ENCODE data around the gene PIGN. TPM values are rescaled to one million over a fixed set of nuclear protein-coding genes. Genes with fewer than 3 reads are reported as not detected.

PIGN gene
- total and polyA plus RNA-seq, 2 of the 8 experiments (the other 6 are each of a cell fraction or from before 2014, with no cell fraction given): 20.9 to 26.3 TPM

DNA sequence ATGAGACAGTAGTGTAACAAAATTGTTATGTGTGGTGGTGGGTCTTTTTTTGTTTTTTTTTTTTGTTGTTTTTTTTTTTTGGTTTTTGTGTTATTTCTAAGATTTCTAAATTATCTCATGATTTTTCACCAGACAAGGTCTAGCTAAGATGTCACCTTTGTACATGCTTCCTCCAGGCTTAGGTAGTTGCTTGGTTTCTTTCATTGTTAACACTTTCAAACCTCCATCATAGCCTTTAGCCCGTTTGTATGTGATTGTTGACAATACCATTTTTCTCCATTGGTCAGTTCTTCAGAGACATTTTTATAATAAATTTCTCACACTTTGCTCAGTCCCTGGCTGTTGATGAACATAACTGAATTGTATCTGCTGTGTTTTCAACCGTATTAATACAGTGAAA lies 2.4 kb upstream of the PIGN start:
- peaks cover 2% of the 10 kb centered on the region; the same call in 1 of the 2 replicates for H3K79me1 ChIP-seq (ENCODE audit: low read depth, low read length)
- 67% methylated on average over 2 of the region's 2 CpGs; no CpG with 5 or more reads in 1 of the 2 experiments for WGBS, 2 experiments (ENCODE audit: extremely low coverage in 1 of 2, insufficient coverage in 1 of 2, insufficient read length in 1 of 2, insufficient replicate concordance in 2 of 2, low coverage in 1 of 2, low lambda C conversion rate in 2 of 2, missing lambda C conversion rate in 1 of 2)
- peaks cover 7% of the 10 kb centered on the region; the same call in 1 of the 2 replicates for H3K23me2 ChIP-seq (ENCODE audit: low read depth, low read length)
- no peak overlapping the region for H2BK12ac ChIP-seq (ENCODE audit: low read depth, low read length)
- H4K5ac ChIP-seq (ENCODE audit: insufficient read length, low read depth, low read length): no peak overlapping the region
- no peaks in the 10 kb centered on the region for H3K27me3 ChIP-seq (replicated peaks in 1 of 4; ENCODE audit: control insufficient read depth in 3 of 4, extremely low read depth in 1 of 4, insufficient read depth in 3 of 4, low read length in 3 of 4)
- TF ChIP-seq YY1 (IDR thresholded peaks at IDR 0.05; ENCODE audit: low read depth, low read length) (no peak), SAP30 (IDR thresholded peaks at IDR 0.05; ENCODE audit: insufficient read depth, insufficient replicate concordance, low read length) (no peak), TEAD4 (IDR thresholded peaks at IDR 0.05; ENCODE audit: low read depth, low read length) (no peak), HDAC6 (IDR thresholded peaks at IDR 0.05; ENCODE audit: low read depth, low read length) (no peak), GTF2F1 (IDR thresholded peaks at IDR 0.05; ENCODE audit: borderline replicate concordance, low read depth, low read length) (no peak), EP300 (IDR thresholded peaks at IDR 0.05; ENCODE audit: borderline replicate concordance in 1 of 2, low read depth in 2 of 2, low read length in 2 of 2) (no peak), NANOG (IDR thresholded peaks at IDR 0.05; ENCODE audit: insufficient read depth, low read depth, low read length, poor library complexity, severe bottlenecking) (no peak), TCF12 (IDR thresholded peaks at IDR 0.05; ENCODE audit: low read depth, low read length) (no peak)
- TF ChIP-seq, protein P1, sequence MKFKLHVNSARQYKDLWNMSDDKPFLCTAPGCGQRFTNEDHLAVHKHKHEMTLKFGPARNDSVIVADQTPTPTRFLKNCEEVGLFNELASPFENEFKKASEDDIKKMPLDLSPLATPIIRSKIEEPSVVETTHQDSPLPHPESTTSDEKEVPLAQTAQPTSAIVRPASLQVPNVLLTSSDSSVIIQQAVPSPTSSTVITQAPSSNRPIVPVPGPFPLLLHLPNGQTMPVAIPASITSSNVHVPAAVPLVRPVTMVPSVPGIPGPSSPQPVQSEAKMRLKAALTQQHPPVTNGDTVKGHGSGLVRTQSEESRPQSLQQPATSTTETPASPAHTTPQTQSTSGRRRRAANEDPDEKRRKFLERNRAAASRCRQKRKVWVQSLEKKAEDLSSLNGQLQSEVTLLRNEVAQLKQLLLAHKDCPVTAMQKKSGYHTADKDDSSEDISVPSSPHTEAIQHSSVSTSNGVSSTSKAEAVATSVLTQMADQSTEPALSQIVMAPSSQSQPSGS (IDR thresholded peaks at IDR 0.05; ENCODE audit: low read length): no peak
- H3K27ac ChIP-seq (ENCODE audit: low read depth, low read length): no peak overlapping the region
- no peak overlapping the region for H3K9ac ChIP-seq (replicated peaks in 1 of 4; ENCODE audit: extremely low read depth in 1 of 4, low read depth in 3 of 4, low read length in 3 of 4)
- no peak overlapping the region for H2AK5ac ChIP-seq (ENCODE audit: low read depth, low read length)
- no peaks in the 10 kb centered on the region for H3K9me3 ChIP-seq (ENCODE audit: insufficient read depth in 2 of 2, low read depth in 1 of 2, low read length in 1 of 2)
- H2BK20ac ChIP-seq (ENCODE audit: low read length): no peak overlapping the region
- H4K20me1 ChIP-seq (replicated peaks in 1 of 2; ENCODE audit: control insufficient read depth in 1 of 2, insufficient read depth in 2 of 2, low read length in 2 of 2): peaks cover 6 to 9% of the 10 kb centered on the region in 2 experiments
- no peak overlapping the region for H2BK5ac ChIP-seq (ENCODE audit: low read depth, low read length)
- H3K14ac ChIP-seq (ENCODE audit: insufficient read length): no peak overlapping the region
- FAIRE-seq: no peak
- peak overlapping the region; percentile 79 to 90 for H3K4me2 ChIP-seq (ENCODE audit: insufficient read depth in 1 of 2, low read depth in 2 of 2, low read length in 2 of 2)
- H3K23ac ChIP-seq (ENCODE audit: insufficient read length): no peak overlapping the region
- no peak overlapping the region for H2BK120ac ChIP-seq (replicated peaks; ENCODE audit: low read depth, low read length)
- ChIA-PET CTCF (ENCODE audit: partially characterized antibody) (interaction anchor here (0.7 to 0.9 kb wide), 4 partner anchors 9 to 129 kb away, joined by 3 to 5 read pairs (median 4); no protein-coding TSS in a partner anchor), POLR2A (ENCODE audit: partially characterized antibody) (no interaction called here)
- no peak overlapping the region for H4K8ac ChIP-seq (ENCODE audit: extremely low read depth, insufficient read depth, low read length)
- peak overlapping the region in 2 of 4 experiments; percentile 96 to 98; a peak in 3 of 8 replicates for H3K4me3 ChIP-seq (ENCODE audit: extremely low read depth in 1 of 4, insufficient read depth in 2 of 4, low read depth in 3 of 4, low read length in 4 of 4)
- no peak overlapping the region for H2BK15ac ChIP-seq (ENCODE audit: low read length)
- no peak overlapping the region for H4K91ac ChIP-seq (replicated peaks; ENCODE audit: insufficient read length, low read length)
- no peak overlapping the region for H2AFZ ChIP-seq (ENCODE audit: low read length)
- H3K18ac ChIP-seq (ENCODE audit: extremely low read depth, low read length): no peak overlapping the region
- no peak for DNase-seq (ENCODE audit: low read depth in 1 of 2, low spot score in 2 of 2)
- H3K36me3 ChIP-seq (ENCODE audit: control insufficient read depth in 2 of 4, insufficient read depth in 4 of 4, low read length in 3 of 4): no peaks in the 10 kb centered on the region
- H3K4me1 ChIP-seq (replicated peaks in 1 of 4; ENCODE audit: control insufficient read depth in 3 of 4, insufficient read depth in 4 of 4, low read length in 3 of 4): no peaks in the 10 kb centered on the region; a peak in 1 of 7 replicates
- H3K56ac ChIP-seq (replicated peaks; ENCODE audit: insufficient read length, low read depth, low read length): no peak overlapping the region
- no peak overlapping the region for H3K4ac ChIP-seq (replicated peaks; ENCODE audit: insufficient read length, low read depth, low read length)
- H3K79me2 ChIP-seq (ENCODE audit: control insufficient read depth in 1 of 2, insufficient read depth in 2 of 2, low read length in 2 of 2): peaks cover 0 to 70% of the 10 kb centered on the region in 2 experiments; a peak in 3 of 4 replicates

All from H1 (cell line).